SK-N-SH (cell line): ENCODE results near the gene TCF25.

Experiments used
- CTCF ChIP-seq: fragments of 200-600 bp; sonication (generic); IDR thresholded peaks from 2 replicates; pipeline ENCODE4 v1.6.1; 2017; ENCODE audit warnings: antibody characterized with exemption, mild to moderate bottlenecking, moderate library complexity
- IRF3 ChIP-seq: fragments of 150-350 bp; IDR thresholded peaks from 2 replicates; pipeline ENCODE4 v1.6.1; 2016; ENCODE audit warnings: mild to moderate bottlenecking, low read depth, low read length
- NFIC ChIP-seq: IDR thresholded peaks from 2 replicates; pipeline ENCODE4 v1.4.0; 2012; ENCODE audit warnings: borderline replicate concordance
- PBX3 ChIP-seq: IDR thresholded peaks from 2 replicates; pipeline ENCODE4; 2012
- RAD21 ChIP-seq: IDR thresholded peaks from 2 replicates; pipeline ENCODE4 v1.6.1; 2012; ENCODE audit warnings: mild to moderate bottlenecking, low read length
- REST ChIP-seq: IDR thresholded peaks from 2 replicates; pipeline ENCODE4 v1.6.1; 2012; ENCODE audit warnings: mild to moderate bottlenecking, low read depth, low read length, moderate library complexity
- SIN3A ChIP-seq: IDR thresholded peaks from 2 replicates; pipeline ENCODE4 v1.6.1; 2012; ENCODE audit warnings: low read depth, mild to moderate bottlenecking, low read length, moderate library complexity, borderline replicate concordance
- SMC3 ChIP-seq: IDR thresholded peaks from 2 replicates; pipeline ENCODE4 v1.6.1; 2012; ENCODE audit warnings: low read depth, low read length, improper control_type of control experiment
- TEAD4 ChIP-seq: IDR thresholded peaks from 2 replicates; pipeline ENCODE4 v1.4.0; 2012; ENCODE audit warnings: mild to moderate bottlenecking, borderline replicate concordance; ENCODE audit not compliant: insufficient read depth

GRCh38 chr16:89831810-89832328, 41.5 kb upstream of the TCF25 start:
- TF ChIP-seq IRF3 (no peak), CTCF (no peak), NFIC (no peak), RAD21 (no peak), SIN3A (no peak), PBX3 (no peak), TEAD4 (no peak), SMC3 (no peak), REST (no peak)
